Tibial nerve (tissue), 4 donors: Measurements from ENCODE around the gene CSNK1E. TPM values are rescaled to one million over a fixed set of nuclear protein-coding genes. Genes with fewer than 3 reads are reported as not detected.

Experiments
- DNase-seq, 2 donors: peaks; one replicate each; pipeline ENCODE4 v3.0.0-alpha.2; 2019; ENCODE audit warnings: low spot score in 2 of 2
- H3K27ac ChIP-seq, 4 donors: fragments of 200-600 bp; sonication (generic) in 3 of 4; one replicate each; pipeline ENCODE4 v1.5.1; 2017 to 2019; ENCODE audit warnings: mild to moderate bottlenecking in 1 of 4
- H3K27me3 ChIP-seq, 2 donors: fragments of 200-600 bp; sonication (generic) in 1 of 2; one replicate each; pipeline versions ENCODE4 v1.5.1 to v1.6.0; 2017 to 2019
- H3K36me3 ChIP-seq, 3 donors: fragments of 200-600 bp; sonication (generic); one replicate each; pipeline ENCODE4 v1.5.1; 2018 to 2019
- H3K4me1 ChIP-seq, 4 donors: fragments of 200-600 bp; sonication (generic) in 3 of 4; one replicate each; pipeline ENCODE4 v1.5.1; 2017 to 2019
- H3K4me3 ChIP-seq, 4 donors: fragments of 200-600 bp; sonication (generic) in 3 of 4; one replicate each; pipeline ENCODE4 v1.5.1; 2017 to 2019; ENCODE audit warnings: mild to moderate bottlenecking in 1 of 4, moderate library complexity in 1 of 4
- H3K9me3 ChIP-seq, 4 donors: fragments of 200-600 bp; sonication (generic) in 3 of 4; one replicate each; pipeline ENCODE4 v1.5.1; 2017 to 2019
- CTCF ChIP-seq, 5 experiments: fragments of 200-600 bp in 3 of 5; fragments of 450-650 bp in 2 of 5; sonication (generic) in 3 of 5; IDR thresholded peaks; one replicate each; pipeline ENCODE4 v1.5.1; 2016 to 2019; ENCODE audit warnings: antibody characterized with exemption in 5 of 5, mild to moderate bottlenecking in 3 of 5, moderate library complexity in 2 of 5
- EP300 ChIP-seq, 2 donors: sonication (generic); formaldehyde crosslinking; IDR thresholded peaks; one replicate each; pipeline ENCODE4 v1.6.1; 2017; ENCODE audit warnings: antibody characterized with exemption in 2 of 2, mild to moderate bottlenecking in 1 of 2
- POLR2A ChIP-seq, 2 donors: fragments of 450-650 bp; IDR thresholded peaks; one replicate each; pipeline ENCODE4 v1.6.1; 2017; ENCODE audit warnings: antibody characterized with exemption in 2 of 2, mild to moderate bottlenecking in 2 of 2, moderate library complexity in 2 of 2
- WGBS, 2 donors: methylation state at CpG; one replicate each; pipeline ENCODE4 v1.1.5; 2018; 5-methylcytosine and 5-hydroxymethylcytosine counted together
- total RNA-seq, 4 donors: library from RNA; depleted of rRNA; stranded (reverse); fragments of >200 nt; gene quantifications; one replicate each; pipeline ENCODE4 v1.1.0, GENCODE V29; 2016

CSNK1E gene
- total RNA-seq, 4 donors from 2014 or later: 122 to 235 (median 164) TPM

GRCh38 chr22:38353701-38354100 is 36.5 kb upstream of the CSNK1E start:
- H3K4me3 ChIP-seq: no peak overlapping the region
- peak overlapping the region in 3 of 4 donors; percentile 2 to 57 (median 36) for H3K27ac ChIP-seq
- H3K4me1 ChIP-seq: peaks cover 0 to 8% (median 0%) of the 10 kb centered on the region in 4 donors
- peaks cover 0 to 29% (median 0%) of the 10 kb centered on the region in 3 donors for H3K36me3 ChIP-seq
- 64 to 70% methylated on average over 7 to 10 of the region's 10 CpGs for WGBS, 2 donors
- H3K27me3 ChIP-seq: no peaks in the 10 kb centered on the region
- DNase-seq: no peak
- TF ChIP-seq CTCF (IDR thresholded peaks at IDR 0.05) (no peak), EP300 (IDR thresholded peaks at IDR 0.05) (no peak), POLR2A (IDR thresholded peaks at IDR 0.05) (no peak)
- H3K9me3 ChIP-seq: no peaks in the 10 kb centered on the region

- H3K36me3 ChIP-seq: peaks cover 0 to 29% (median 0%) of the 10 kb centered on the region in 3 donors
- TF ChIP-seq CTCF (IDR thresholded peaks at IDR 0.05) (peak; percentile 96 to 99 (median 99)), POLR2A (IDR thresholded peaks at IDR 0.05) (no peak), EP300 (IDR thresholded peaks at IDR 0.05) (no peak)
- H3K27me3 ChIP-seq: no peaks in the 10 kb centered on the region
- H3K27ac ChIP-seq: peak overlapping the region in 3 of 4 donors; percentile 2 to 57 (median 43)
- DNase-seq: peak; percentile 43 to 48
- no peaks in the 10 kb centered on the region for H3K9me3 ChIP-seq
- WGBS, 2 donors: 16 to 27% methylated on average over 21 to 27 of the region's 33 CpGs
- H3K4me1 ChIP-seq: peaks cover 0 to 8% (median 0%) of the 10 kb centered on the region in 4 donors
- H3K4me3 ChIP-seq: no peak overlapping the region
These were observed 36.0 kb upstream of the CSNK1E start for GRCh38 chr22:38353142-38353629.

- H3K36me3 ChIP-seq: peaks cover 0 to 29% (median 0%) of the 10 kb centered on the region in 3 donors
- no peak for TF ChIP-seq POLR2A (IDR thresholded peaks at IDR 0.05)
- TF ChIP-seq CTCF (IDR thresholded peaks at IDR 0.05): no peak
- no peak for TF ChIP-seq EP300 (IDR thresholded peaks at IDR 0.05)
- no peak overlapping the region for H3K4me3 ChIP-seq
- no peak for DNase-seq
- H3K27me3 ChIP-seq: no peaks in the 10 kb centered on the region
- H3K27ac ChIP-seq: no peak overlapping the region
- H3K9me3 ChIP-seq: no peaks in the 10 kb centered on the region
- peaks cover 0 to 8% (median 0%) of the 10 kb centered on the region in 4 donors for H3K4me1 ChIP-seq
- 88 to 92% methylated on average over 4 of the region's 4 CpGs for WGBS, 2 donors
These were observed 35.2 kb upstream of the CSNK1E start for GRCh38 chr22:38352436-38352835.

- no peak for DNase-seq
- Histone ChIP-seq H3K4me1 (peaks cover 0 to 8% (median 0%) of the 10 kb centered on the region in 4 donors), H3K9me3 (no peaks in the 10 kb centered on the region), H3K36me3 (peaks cover 0 to 29% (median 0%) of the 10 kb centered on the region in 3 donors), H3K27me3 (no peaks in the 10 kb centered on the region), H3K4me3 (no peak overlapping the region), H3K27ac (no peak overlapping the region)
- WGBS, 2 donors: 87 to 89% methylated on average over 9 of the region's 9 CpGs
- no peak for TF ChIP-seq CTCF (IDR thresholded peaks at IDR 0.05)
- TF ChIP-seq EP300 (IDR thresholded peaks at IDR 0.05): no peak
- TF ChIP-seq POLR2A (IDR thresholded peaks at IDR 0.05): no peak
These were observed 33.5 kb upstream of the CSNK1E start for GRCh38 chr22:38350444-38351359.
